Islet precursor cell (in vitro differentiated cells): ENCODE measurements around the gene WDR64.
"Not testable (repeated sequence)": the region's sequence is repeated elsewhere in the genome, so short reads cannot be mapped to it uniquely, and the experiment has no call there.

ENCODE experiments used
- DNase-seq: peaks from one replicate; pipeline ENCODE4 v3.0.0-alpha.2; 2018

WDR64 gene

GRCh38 chr1:241632987-241633386 lies 19.1 kb upstream of the WDR64 start:
- DNase-seq = no peak

GRCh38 chr1:241635556-241636152 lies 16.4 kb upstream of the WDR64 start:
- no peak for DNase-seq

- no peak for DNase-seq
Measured at GRCh38 chr1:241636291-241636690, 15.8 kb upstream of the WDR64 start.

GRCh38 chr1:241637046-241637590 lies 15.0 kb upstream of the WDR64 start:
- no peak for DNase-seq

- no peak for DNase-seq
Measured at GRCh38 chr1:241637604-241638003, 14.5 kb upstream of the WDR64 start.

- no peak for DNase-seq
Measured at GRCh38 chr1:241638099-241638682, 13.9 kb upstream of the WDR64 start.

- DNase-seq = no peak
Measured at GRCh38 chr1:241638909-241639622, 13.0 kb upstream of the WDR64 start.

GRCh38 chr1:241639623-241640148 lies 12.4 kb upstream of the WDR64 start:
- peak; percentile 71 for DNase-seq

- DNase-seq = peak; percentile 95
Measured at GRCh38 chr1:241640149-241640866, 11.8 kb upstream of the WDR64 start, which contains the start of the genes CHML and OPN3. Gene CHML, minus strand, starts transcription at chr1:241640369. Its CDS starts 4,603 bp downstream, at chr1:241635766. Gene OPN3, minus strand, starts transcription at chr1:241640369. Its CDS starts 115 bp downstream, at chr1:241640254.

- no peak for DNase-seq
Measured at GRCh38 chr1:241640867-241641622, 11.0 kb upstream of the WDR64 start.

- DNase-seq = no peak
Measured at GRCh38 chr1:241641773-241642592, 10.1 kb upstream of the WDR64 start.

- no peak for DNase-seq
Measured at GRCh38 chr1:241642593-241642944, 9.5 kb upstream of the WDR64 start.

- no peak for DNase-seq
Measured at GRCh38 chr1:241644259-241644658, 7.8 kb upstream of the WDR64 start.

- DNase-seq = no peak
Measured at GRCh38 chr1:241645199-241645598, 6.9 kb upstream of the WDR64 start.

- DNase-seq = no peak
Measured at GRCh38 chr1:241646201-241646600, 5.9 kb upstream of the WDR64 start.

GRCh38 chr1:241647658-241648057 lies 4.4 kb upstream of the WDR64 start:
- no peak for DNase-seq

- no peak for DNase-seq
Measured at GRCh38 chr1:241648159-241648558, 3.9 kb upstream of the WDR64 start.

GRCh38 chr1:241654019-241654418 lies 1.9 kb downstream of the WDR64 start:
- DNase-seq = no peak

GRCh38 chr1:241654641-241655040 lies 2.6 kb downstream of the WDR64 start:
- DNase-seq = no peak

- DNase-seq = no peak
Measured at GRCh38 chr1:241658081-241658793, 6.2 kb downstream of the WDR64 start.

- DNase-seq = not testable (repeated sequence)
Measured at GRCh38 chr1:241659016-241659415, 6.9 kb downstream of the WDR64 start.
